H9 (cell line): Measurements from ENCODE around the gene GABRB1. TPM values are rescaled to one million over a fixed set of nuclear protein-coding genes. Genes with fewer than 3 reads are reported as not detected.

Source experiments
- DNase-seq: peaks from one replicate; pipeline ENCODE4 v3.0.0-alpha.2; 2017
- H2AFZ ChIP-seq: one replicate; pipeline ENCODE4 v1.6.1; 2013; ENCODE audit warnings: mild to moderate bottlenecking, low read length, control low read depth, moderate library complexity
- H2AK5ac ChIP-seq: 2 replicates; pipeline ENCODE4 v1.6.1; 2013; ENCODE audit warnings: low read length, control low read depth, mixed read lengths; ENCODE audit not compliant: insufficient read length
- H2BK120ac ChIP-seq: one replicate; pipeline ENCODE4 v1.6.1; 2013; ENCODE audit warnings: low read depth, mild to moderate bottlenecking, low read length, control low read depth, inconsistent platforms; ENCODE audit not compliant: poor library complexity, severe bottlenecking
- H2BK12ac ChIP-seq: 2 replicates; pipeline ENCODE4 v1.6.1; 2013; ENCODE audit warnings: low read length, control low read depth, mixed read lengths, low read depth; ENCODE audit not compliant: insufficient read length
- H2BK15ac ChIP-seq: 2 replicates; pipeline ENCODE4 v1.6.1; 2013; ENCODE audit warnings: low read depth, low read length, control low read depth
- H2BK20ac ChIP-seq: one replicate; pipeline ENCODE4 v1.6.1; 2013; ENCODE audit warnings: low read depth, mild to moderate bottlenecking, low read length, control low read depth, inconsistent platforms; ENCODE audit not compliant: poor library complexity, severe bottlenecking
- H2BK5ac ChIP-seq: 2 replicates; pipeline ENCODE4 v1.6.1; 2013; ENCODE audit warnings: low read length, control low read depth, mixed read lengths; ENCODE audit not compliant: insufficient read length
- H3K14ac ChIP-seq: 2 replicates; pipeline ENCODE4 v1.6.1; 2013; ENCODE audit warnings: low read length, control low read depth; ENCODE audit not compliant: insufficient read depth
- H3K18ac ChIP-seq: 2 replicates; pipeline ENCODE4 v1.6.1; 2013; ENCODE audit warnings: low read depth, mild to moderate bottlenecking, mixed read lengths, low read length, control low read depth; ENCODE audit not compliant: insufficient read length
- H3K23ac ChIP-seq: 2 replicates; pipeline ENCODE4 v1.6.1; 2013; ENCODE audit warnings: low read length, control low read depth, mixed read lengths, low read depth; ENCODE audit not compliant: insufficient read length
- H3K23me2 ChIP-seq: 2 replicates; pipeline ENCODE4 v1.6.1; 2013; ENCODE audit warnings: low read depth, mild to moderate bottlenecking, mixed read lengths, low read length, control low read depth; ENCODE audit not compliant: insufficient read length, poor library complexity, severe bottlenecking
- H3K27ac ChIP-seq: 2 replicates; pipeline ENCODE4 v1.5.1; 2013; ENCODE audit warnings: low read length, control low read depth, mixed read lengths, low read depth; ENCODE audit not compliant: insufficient read length
- H3K27me3 ChIP-seq: 2 replicates; pipeline ENCODE4 v1.6.1; 2013; ENCODE audit warnings: low read length, control low read depth, inconsistent platforms; ENCODE audit not compliant: insufficient read depth
- H3K4ac ChIP-seq: 2 replicates; pipeline ENCODE4 v1.6.1; 2013; ENCODE audit warnings: low read depth, mild to moderate bottlenecking, control low read depth, inconsistent platforms, low read length, moderate library complexity
- H3K4me1 ChIP-seq: 2 replicates; pipeline ENCODE4 v1.6.1; 2013; ENCODE audit warnings: low read length, control low read depth, inconsistent platforms; ENCODE audit not compliant: insufficient read depth
- H3K4me2 ChIP-seq: 2 replicates; pipeline ENCODE4 v1.6.1; 2013; ENCODE audit warnings: low read length, control low read depth, mixed read lengths; ENCODE audit not compliant: insufficient read length, insufficient read depth
- H3K56ac ChIP-seq: 2 replicates; pipeline ENCODE4 v1.6.1; 2013; ENCODE audit warnings: low read depth, mild to moderate bottlenecking, mixed read lengths, low read length, control low read depth; ENCODE audit not compliant: insufficient read length
- H3K79me1 ChIP-seq: 2 replicates; pipeline ENCODE4 v1.6.1; 2013; ENCODE audit warnings: low read depth, mild to moderate bottlenecking, moderate library complexity, low read length, control low read depth, inconsistent platforms; ENCODE audit not compliant: insufficient read depth, poor library complexity, severe bottlenecking
- H3K79me2 ChIP-seq: 2 replicates; pipeline ENCODE4 v1.6.1; 2013; ENCODE audit warnings: low read length, control low read depth, inconsistent platforms; ENCODE audit not compliant: insufficient read depth
- H3K9ac ChIP-seq: 2 replicates; pipeline ENCODE4 v1.6.1; 2013; ENCODE audit warnings: low read length, control low read depth, mixed read lengths; ENCODE audit not compliant: insufficient read length; ENCODE audit errors: extremely low read depth
- H3K9me3 ChIP-seq: one replicate; pipeline ENCODE4 v1.6.1; 2013; ENCODE audit warnings: low read depth, low read length, inconsistent platforms; ENCODE audit not compliant: control insufficient read depth
- H3T11ph ChIP-seq: one replicate; pipeline ENCODE4 v1.6.1; 2013; ENCODE audit warnings: mild to moderate bottlenecking, low read length, control low read depth, inconsistent platforms
- H4K20me1 ChIP-seq: one replicate; pipeline ENCODE4 v1.6.1; 2013; ENCODE audit not compliant: control insufficient read depth, insufficient read length, insufficient read depth
- H4K5ac ChIP-seq: 2 replicates; pipeline ENCODE4 v1.6.1; 2013; ENCODE audit warnings: low read depth, mild to moderate bottlenecking, mixed read lengths, low read length, control low read depth; ENCODE audit not compliant: insufficient read length
- H4K8ac ChIP-seq: replicated peaks from 2 replicates; pipeline ENCODE4 v1.6.1; 2013; ENCODE audit warnings: low read length, control low read depth, mixed read lengths, low read depth; ENCODE audit not compliant: insufficient read length
- H4K91ac ChIP-seq: 2 replicates; pipeline ENCODE4 v1.6.1; 2013; ENCODE audit warnings: low read depth, mild to moderate bottlenecking, moderate library complexity, mixed read lengths, low read length, control low read depth; ENCODE audit not compliant: insufficient read length
- H3K27ac Mint-ChIP-seq, 3 experiments: 2 replicates in 2 of 3; 3 replicates in 1 of 3; pipeline ENCODE4 v1.8.0; 2020 to 2021; ENCODE audit warnings: mixed read lengths in 3 of 3, mild to moderate bottlenecking in 1 of 3, moderate library complexity in 1 of 3
- H3K27me3 Mint-ChIP-seq: 2 replicates; pipeline ENCODE4 v1.8.0; 2021; ENCODE audit warnings: low read depth, mild to moderate bottlenecking, moderate library complexity, mixed read lengths
- H3K36me3 Mint-ChIP-seq, 3 experiments: 2 replicates in 2 of 3; 3 replicates in 1 of 3; pipeline ENCODE4 v1.8.0; 2020 to 2021; ENCODE audit warnings: low read depth in 3 of 3, mixed read lengths in 3 of 3; ENCODE audit not compliant: insufficient read depth in 1 of 3
- H3K4me1 Mint-ChIP-seq, 2 experiments: 2 replicates each; pipeline ENCODE4 v1.8.0; 2020; ENCODE audit warnings: mixed read lengths in 2 of 2
- H3K4me3 Mint-ChIP-seq, 2 experiments: 2 replicates in 1 of 2; 3 replicates in 1 of 2; pipeline ENCODE4 v1.8.0; 2020 to 2021; ENCODE audit warnings: mild to moderate bottlenecking in 2 of 2, mixed read lengths in 2 of 2, moderate library complexity in 1 of 2
- H3K9me3 Mint-ChIP-seq, 2 experiments: 2 replicates in 1 of 2; 3 replicates in 1 of 2; pipeline ENCODE4 v1.8.0; 2020; ENCODE audit warnings: mild to moderate bottlenecking in 2 of 2, mixed read lengths in 2 of 2, moderate library complexity in 1 of 2
- WGBS: extraction: QIAGEN DNeasy Blood & Tissue Kit; methylation state at CpG from one replicate; pipeline ENCODE4 v1.1.7; 2013; ENCODE audit warnings: missing lambda C conversion rate, low lambda C conversion rate, mixed read lengths; ENCODE audit not compliant: insufficient read length; ENCODE audit errors: extremely low coverage; 5-methylcytosine and 5-hydroxymethylcytosine counted together
- total RNA-seq: library from RNA; stranded (reverse); gene quantifications from 2 replicates; pipeline ENCODE4 v1.2.1, GENCODE V29; 2021
- TF ChIP-seq, protein P1 (sequence below): fragments of 200-600 bp; sonication (generic); conservative IDR thresholded peaks from 3 replicates; pipeline ENCODE4 v1.8.0; 2021; ENCODE audit warnings: antibody characterized with exemption, mild to moderate bottlenecking

Gene GABRB1
- total RNA-seq, 1 experiment from 2014 or later = 0.39 TPM

DNA sequence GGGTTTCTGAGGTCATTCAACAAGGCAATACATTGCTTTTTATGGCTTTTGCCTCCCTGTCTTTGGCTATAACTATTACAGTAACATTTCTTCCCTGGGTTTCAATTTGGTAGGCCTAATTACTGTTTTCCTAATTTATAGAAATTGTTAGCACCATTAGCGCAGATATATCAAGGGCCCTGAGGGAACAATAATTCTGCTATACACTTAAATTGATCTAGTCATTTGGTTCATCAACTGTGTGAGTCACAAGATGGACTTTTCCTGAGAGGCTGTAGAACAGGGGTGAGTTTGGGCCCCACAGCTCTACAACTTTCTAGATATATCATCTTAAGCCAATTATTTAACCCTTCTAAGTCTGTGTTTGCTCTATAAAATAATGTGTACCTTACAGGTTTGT lies 324.2 kb downstream of the GABRB1 start:
- Histone ChIP-seq H2BK12ac (no peak overlapping the region), H3K9me3 (no peaks in the 10 kb centered on the region)
- TF ChIP-seq, protein P1, sequence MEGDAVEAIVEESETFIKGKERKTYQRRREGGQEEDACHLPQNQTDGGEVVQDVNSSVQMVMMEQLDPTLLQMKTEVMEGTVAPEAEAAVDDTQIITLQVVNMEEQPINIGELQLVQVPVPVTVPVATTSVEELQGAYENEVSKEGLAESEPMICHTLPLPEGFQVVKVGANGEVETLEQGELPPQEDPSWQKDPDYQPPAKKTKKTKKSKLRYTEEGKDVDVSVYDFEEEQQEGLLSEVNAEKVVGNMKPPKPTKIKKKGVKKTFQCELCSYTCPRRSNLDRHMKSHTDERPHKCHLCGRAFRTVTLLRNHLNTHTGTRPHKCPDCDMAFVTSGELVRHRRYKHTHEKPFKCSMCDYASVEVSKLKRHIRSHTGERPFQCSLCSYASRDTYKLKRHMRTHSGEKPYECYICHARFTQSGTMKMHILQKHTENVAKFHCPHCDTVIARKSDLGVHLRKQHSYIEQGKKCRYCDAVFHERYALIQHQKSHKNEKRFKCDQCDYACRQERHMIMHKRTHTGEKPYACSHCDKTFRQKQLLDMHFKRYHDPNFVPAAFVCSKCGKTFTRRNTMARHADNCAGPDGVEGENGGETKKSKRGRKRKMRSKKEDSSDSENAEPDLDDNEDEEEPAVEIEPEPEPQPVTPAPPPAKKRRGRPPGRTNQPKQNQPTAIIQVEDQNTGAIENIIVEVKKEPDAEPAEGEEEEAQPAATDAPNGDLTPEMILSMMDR = no peak

More for the DNA sequence above, 324.2 kb downstream of the GABRB1 start:
- Histone ChIP-seq H3T11ph (no peak overlapping the region), H2BK5ac (no peak overlapping the region), H2BK20ac (no peak overlapping the region), H4K91ac (no peak overlapping the region), H3K14ac (no peak overlapping the region), H3K79me1 (no peaks in the 10 kb centered on the region), H3K4me1 (no peaks in the 10 kb centered on the region), H4K20me1 (no peaks in the 10 kb centered on the region), H3K27me3 (no peaks in the 10 kb centered on the region), H2AK5ac (no peak overlapping the region), H3K27ac (no peak overlapping the region), H3K56ac (no peak overlapping the region), H3K23me2 (no peaks in the 10 kb centered on the region), H2AFZ (no peak overlapping the region), H3K9ac (no peak overlapping the region), H4K5ac (no peak overlapping the region), H3K4me2 (no peak overlapping the region), H2BK15ac (no peak overlapping the region), H4K8ac (no peak overlapping the region), H3K79me2 (no peaks in the 10 kb centered on the region), H2BK120ac (no peak overlapping the region), H3K18ac (no peak overlapping the region), H3K4ac (no peak overlapping the region), H3K23ac (no peak overlapping the region)
- DNase-seq = no peak
- Mint-ChIP-seq H3K4me3 (no peak overlapping the region), H3K4me1 (no peaks in the 10 kb centered on the region), H3K9me3 (no peaks in the 10 kb centered on the region), H3K36me3 (no peaks in the 10 kb centered on the region; a peak in 1 of 7 replicates), H3K27me3 (no peaks in the 10 kb centered on the region), H3K27ac (no peak overlapping the region)
- no CpG with 5 or more reads among the region's 1 CpG for WGBS
